DMS114 treated with DMSO at 0.1 percent for 48 hours (cell line): ENCODE results near the gene KIF13A.
"Not testable (repeated sequence)": the region's sequence is repeated elsewhere in the genome, so short reads cannot be mapped to it uniquely, and the experiment has no call there.

Source experiments
- DNase-seq: peaks from one replicate; lab custom pipeline; 2025; ENCODE audit not compliant: unreplicated experiment; lab: John Stamatoyannopoulos, UW

Gene KIF13A

GRCh38 chr6:17935188-17936149, 52.0 kb downstream of the KIF13A start:
- DNase-seq, result no peak

GRCh38 chr6:17933716-17934115, 53.7 kb downstream of the KIF13A start:
- no peak for DNase-seq

- DNase-seq, result no peak
Measured at GRCh38 chr6:17932330-17932852, 55.0 kb downstream of the KIF13A start.

GRCh38 chr6:17931227-17931626, 56.2 kb downstream of the KIF13A start:
- DNase-seq, result no peak

GRCh38 chr6:17930321-17930993, 57.0 kb downstream of the KIF13A start:
- no peak for DNase-seq

- no peak for DNase-seq
Measured at GRCh38 chr6:17928514-17929430, 58.7 kb downstream of the KIF13A start.

- DNase-seq, result no peak
Measured at GRCh38 chr6:17927705-17928104, 59.7 kb downstream of the KIF13A start.

- DNase-seq, result no peak
Measured at GRCh38 chr6:17923401-17923863, 64.0 kb downstream of the KIF13A start.

GRCh38 chr6:17921454-17921853, 66.0 kb downstream of the KIF13A start:
- no peak for DNase-seq

GRCh38 chr6:17919496-17919895, 67.9 kb downstream of the KIF13A start:
- no peak for DNase-seq

- no peak for DNase-seq
Measured at GRCh38 chr6:17917837-17918763, 69.3 kb downstream of the KIF13A start.

- no peak for DNase-seq
Measured at GRCh38 chr6:17914651-17915050, 72.8 kb downstream of the KIF13A start.

GRCh38 chr6:17912521-17912920, 74.9 kb downstream of the KIF13A start:
- no peak for DNase-seq

GRCh38 chr6:17911656-17912055, 75.8 kb downstream of the KIF13A start:
- DNase-seq, result not testable (repeated sequence)

- no peak for DNase-seq
Measured at GRCh38 chr6:17910189-17910588, 77.2 kb downstream of the KIF13A start.

- no peak for DNase-seq
Measured at GRCh38 chr6:17908831-17909230, 78.6 kb downstream of the KIF13A start.

- DNase-seq, result no peak
Measured at GRCh38 chr6:17907406-17908229, 79.8 kb downstream of the KIF13A start.

GRCh38 chr6:17905611-17906592, 81.5 kb downstream of the KIF13A start:
- no peak for DNase-seq
